Iris pigment epithelial cell (primary cell): ENCODE measurements around the gene TGFBR2.

Source experiments
- DNase-seq: peaks from one replicate; pipeline ENCODE4 v3.0.0-alpha.2; 2011; ENCODE audit warnings: low read depth

Gene TGFBR2

DNA sequence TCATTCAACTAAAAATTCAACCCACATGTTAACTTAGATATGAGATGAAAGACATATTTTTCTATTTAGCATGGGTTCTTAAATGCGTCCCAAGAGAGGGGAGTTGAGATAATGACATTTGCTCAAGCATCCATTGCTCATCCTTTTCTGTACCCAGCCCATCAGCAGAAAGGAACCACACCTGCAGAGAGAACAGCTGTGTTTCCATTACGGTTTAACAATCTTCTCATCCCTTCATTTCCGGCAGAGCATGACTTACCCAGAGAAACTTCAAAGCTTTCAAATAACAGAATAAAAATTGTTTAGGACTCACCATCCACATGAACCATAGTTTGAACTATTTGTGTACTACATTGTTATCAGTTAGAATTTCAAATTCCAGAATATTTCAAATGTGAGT, 113.1 kb downstream of the TGFBR2 start:
- no peak for DNase-seq

DNA sequence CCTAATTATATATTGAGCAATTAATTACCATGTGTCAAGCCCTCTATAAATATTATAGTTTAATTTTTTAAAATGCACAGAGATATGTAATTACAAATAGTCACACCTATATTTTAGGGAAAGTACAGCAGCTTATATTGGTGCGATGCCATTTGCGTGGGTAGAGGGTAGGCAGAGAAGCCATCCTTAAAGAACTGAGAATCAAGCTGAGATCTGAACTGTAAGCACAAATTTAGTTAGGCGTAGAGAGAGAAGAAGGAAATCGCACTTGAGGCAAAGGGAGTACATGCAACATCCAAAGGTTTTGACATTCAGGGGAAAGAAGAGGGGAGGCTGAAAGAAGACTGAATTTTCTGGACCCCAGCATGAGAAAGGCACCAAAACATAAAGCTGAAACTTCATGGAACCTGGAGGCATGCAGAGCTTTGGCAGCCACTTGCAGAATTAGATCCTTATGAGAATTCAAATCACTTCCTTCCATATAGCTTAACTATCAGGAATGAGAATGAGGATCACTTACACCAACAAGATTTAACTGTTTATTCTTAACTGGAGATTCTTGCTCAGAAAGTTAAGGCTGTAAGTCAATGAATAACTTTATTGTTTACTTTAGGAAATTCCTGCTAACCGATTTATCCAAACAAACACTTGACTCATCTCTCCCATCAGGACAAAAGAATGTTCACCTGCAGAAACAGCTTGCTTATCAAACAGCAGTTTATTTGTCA, 114.3 kb downstream of the TGFBR2 start:
- DNase-seq: peak; percentile 91

DNA sequence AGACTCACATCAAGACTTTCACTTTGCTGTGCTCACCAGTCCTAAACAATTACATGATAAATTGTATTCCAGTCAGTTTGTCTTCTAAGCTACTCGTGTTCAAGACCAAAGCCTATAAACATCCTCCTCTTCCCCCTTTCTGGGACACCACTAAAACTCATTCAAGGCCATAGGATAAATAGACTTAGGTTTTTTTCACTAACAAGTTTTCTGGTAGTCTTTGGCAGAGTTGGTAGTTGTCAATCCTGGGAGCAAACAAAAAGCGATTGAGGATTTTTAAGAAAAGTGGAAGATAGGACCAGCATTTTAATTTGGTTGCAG, 114.9 kb downstream of the TGFBR2 start:
- no peak for DNase-seq

GRCh38 chr3:30723211-30723610, 116.8 kb downstream of the TGFBR2 start:
- DNase-seq: no peak

- no peak for DNase-seq
Measured at GRCh38 chr3:30724863-30725262, 118.5 kb downstream of the TGFBR2 start.

DNA sequence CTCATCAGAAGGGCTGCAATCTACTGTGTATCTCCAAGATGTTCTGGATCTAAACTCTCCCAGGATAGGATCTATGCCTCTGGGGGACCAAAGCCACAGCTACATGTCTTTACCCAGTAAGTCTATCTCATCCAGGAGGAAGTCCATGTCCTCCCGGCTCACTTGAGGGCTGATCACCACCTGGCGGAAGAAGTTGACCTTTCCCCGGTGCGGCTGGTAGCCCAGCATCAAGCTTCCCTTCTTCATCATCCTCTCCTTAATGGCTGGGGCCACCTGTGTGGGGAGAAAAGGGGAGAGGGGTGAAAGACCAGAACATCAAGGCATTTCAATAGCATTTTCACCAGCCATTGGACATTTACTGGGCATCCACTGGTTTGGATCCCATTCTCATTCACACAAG, 121.7 kb downstream of the TGFBR2 start:
- DNase-seq: no peak

GRCh38 chr3:30729512-30729911, 123.1 kb downstream of the TGFBR2 start:
- DNase-seq: no peak

DNA sequence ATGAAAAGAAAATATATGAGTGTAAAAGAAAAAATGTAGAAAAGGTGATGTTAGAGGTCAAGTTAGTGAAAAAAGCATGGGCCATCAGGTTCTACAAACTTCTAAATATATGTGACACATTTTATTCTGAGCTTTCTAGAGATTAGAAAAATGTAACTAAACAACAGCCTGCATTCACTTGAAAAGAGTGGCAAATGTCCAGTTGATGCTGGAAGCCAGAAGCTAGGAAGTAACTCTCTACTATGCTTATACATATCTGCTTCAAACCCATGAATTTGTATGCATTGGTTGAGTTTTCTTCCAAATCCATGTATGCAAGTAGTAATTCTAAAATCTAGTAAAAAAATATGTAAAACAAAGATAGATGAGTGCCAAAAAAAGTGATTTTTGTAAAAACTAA, 123.5 kb downstream of the TGFBR2 start:
- DNase-seq: no peak

DNA sequence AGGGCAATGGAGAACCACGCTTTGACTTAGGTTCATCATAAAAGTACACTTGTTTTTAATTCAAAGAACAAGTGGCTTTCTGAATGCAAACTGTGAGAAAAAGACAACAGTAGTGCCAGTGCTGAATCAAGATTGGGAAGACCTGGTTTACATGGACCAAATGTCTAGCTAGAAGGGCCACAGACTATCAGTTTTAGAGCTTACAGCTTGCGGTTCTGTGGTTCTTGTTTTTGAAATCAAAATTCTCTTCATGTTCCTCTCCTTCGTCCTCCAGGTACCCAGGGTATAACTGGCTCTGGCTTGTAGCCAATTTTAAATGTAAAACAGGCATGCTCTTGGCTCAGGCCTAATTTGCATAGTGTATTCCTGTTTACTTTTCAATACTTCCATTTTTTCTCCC, 124.6 kb downstream of the TGFBR2 start:
- DNase-seq: no peak

DNA sequence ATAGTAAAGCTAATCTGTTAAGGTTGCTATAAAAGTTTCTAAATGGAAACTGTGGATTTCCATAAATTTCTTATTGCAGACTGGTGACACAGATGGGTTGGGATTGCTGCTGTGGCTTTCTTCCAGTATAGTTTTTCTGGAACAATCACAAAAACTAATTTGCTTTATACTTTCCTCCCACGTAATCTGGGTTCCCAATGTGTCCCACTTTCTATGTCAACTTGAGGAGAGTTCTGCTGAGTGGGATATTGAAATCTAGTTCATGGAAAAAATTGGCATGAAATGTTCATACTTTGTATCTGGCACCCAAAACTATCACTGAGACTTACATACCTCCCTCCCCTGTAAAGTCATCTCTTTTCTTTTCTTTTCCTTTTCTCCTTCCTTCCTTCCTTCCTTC, 126.8 kb downstream of the TGFBR2 start:
- no peak for DNase-seq

- DNase-seq: no peak
Measured at GRCh38 chr3:30733696-30734095, 127.3 kb downstream of the TGFBR2 start.

- DNase-seq: no peak
Measured at GRCh38 chr3:30737743-30738499, 131.5 kb downstream of the TGFBR2 start.

- no peak for DNase-seq
Measured at GRCh38 chr3:30738605-30739004, 132.2 kb downstream of the TGFBR2 start.

DNA sequence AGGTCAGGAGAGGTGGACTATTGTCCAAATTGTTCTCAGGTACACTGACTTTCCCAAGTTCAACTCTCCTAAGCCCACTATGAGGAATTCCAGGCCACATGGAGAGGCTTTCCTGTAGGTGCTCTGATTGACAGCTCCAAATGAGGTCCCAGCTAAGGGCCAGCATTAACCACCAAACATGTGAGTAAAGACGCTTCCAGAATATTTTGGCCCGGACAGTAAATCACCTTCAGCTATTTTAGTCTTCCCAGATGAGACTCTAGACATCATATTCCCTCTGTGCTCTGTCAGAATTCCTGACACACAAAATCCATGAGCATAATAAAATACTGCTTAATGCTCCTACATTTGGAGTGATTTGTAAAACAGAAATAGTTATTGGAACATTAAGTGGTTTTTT, 135.5 kb downstream of the TGFBR2 start:
- no peak for DNase-seq

DNA sequence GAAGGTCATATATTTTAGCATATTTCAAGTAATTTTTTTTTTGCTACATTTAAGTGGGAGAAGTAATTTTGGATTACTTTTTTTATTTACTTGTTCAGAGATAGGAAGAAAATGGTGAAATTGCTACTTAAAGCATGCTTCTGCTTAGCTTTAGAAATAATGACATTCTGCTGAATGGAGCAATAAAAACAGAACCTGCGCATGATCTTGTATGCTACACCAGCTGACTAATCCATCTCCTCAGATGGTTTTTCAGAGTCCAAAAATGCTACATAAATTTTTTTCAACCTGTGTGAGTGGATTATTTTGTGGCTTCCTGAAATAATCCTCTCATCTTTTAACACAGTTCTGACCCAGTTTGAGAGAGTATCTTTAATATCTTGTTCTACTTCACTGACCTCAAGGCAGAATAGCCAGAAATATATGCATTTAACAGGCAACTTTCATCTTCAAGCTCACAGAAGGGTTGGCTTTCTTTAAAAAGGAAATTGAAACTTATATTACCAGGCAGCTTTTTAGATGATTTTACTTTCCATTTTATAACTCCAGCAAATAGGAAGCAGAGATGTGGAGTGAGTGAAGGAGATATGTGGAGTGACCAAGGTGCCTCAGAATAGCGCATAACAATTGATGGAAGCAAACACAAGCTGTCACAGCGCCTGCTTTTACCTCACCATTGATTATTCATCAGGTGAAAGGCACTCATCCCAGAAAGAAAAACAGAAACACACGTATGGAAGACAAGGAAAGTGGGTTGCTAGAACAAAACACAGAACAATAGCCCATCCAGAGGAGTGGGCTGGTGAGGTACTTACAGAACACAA, 136.6 kb downstream of the TGFBR2 start:
- DNase-seq: no peak
